GM12891 (cell line): ENCODE results near the gene NINJ2.

Experiments used
- PAX5 ChIP-seq: IDR thresholded peaks from 2 replicates; pipeline ENCODE4 v1.6.1; 2011; ENCODE audit warnings: low read length, moderate library complexity, mild to moderate bottlenecking; ENCODE audit not compliant: insufficient read depth, severe bottlenecking
- POLR2A ChIP-seq: IDR thresholded peaks from 2 replicates; pipeline ENCODE4 v1.6.1; 2011; ENCODE audit warnings: low read depth, low read length, control low read depth
- POLR2AphosphoS5 ChIP-seq: IDR thresholded peaks from 2 replicates; pipeline ENCODE4 v1.6.1; 2011; ENCODE audit warnings: low read depth, low read length, control low read depth
- POU2F2 ChIP-seq: IDR thresholded peaks from 2 replicates; pipeline ENCODE4 v1.6.1; 2011; ENCODE audit warnings: low read depth, mild to moderate bottlenecking, control low read depth, low read length, moderate library complexity
- SPI1 ChIP-seq: IDR thresholded peaks from 2 replicates; pipeline ENCODE4 v1.6.1; 2011; ENCODE audit warnings: low read depth, low read length, control low read depth
- TAF1 ChIP-seq: IDR thresholded peaks from 2 replicates; pipeline ENCODE4 v1.6.1; 2011; ENCODE audit warnings: low read depth, low read length, control low read depth

- TF ChIP-seq POLR2AphosphoS5 (no peak), POLR2A (no peak), TAF1 (no peak), SPI1 (no peak), POU2F2 (no peak), PAX5 (no peak)
These were observed 45.8 kb downstream of the NINJ2 start for GRCh38 chr12:617304-617915.
